ENCODE results near the gene RABIF. TPM values are rescaled to one million over a fixed set of nuclear protein-coding genes. Genes with fewer than 3 reads are reported as not detected.
"Not testable (repeated sequence)": the region's sequence is repeated elsewhere in the genome, so short reads cannot be mapped to it uniquely, and the experiment has no call there.

The RABIF gene
- total RNA-seq, 1 donor from 2014 or later = 7.0 TPM

GRCh38 chr1:202908998-202909397 lies 20.0 kb upstream of the RABIF start:
- Mint-ChIP-seq H3K27ac (no peak overlapping the region), H3K4me3 (no peak overlapping the region), H3K36me3 (peaks cover 23% of the 10 kb centered on the region), H3K4me1 (no peaks in the 10 kb centered on the region), H3K27me3 (ENCODE audit: low read depth) (no peaks in the 10 kb centered on the region), H3K9me3 (no peaks in the 10 kb centered on the region)
- TF ChIP-seq CTCF (IDR thresholded peaks at IDR 0.05; ENCODE audit: unreplicated experiment) = no peak
- no peak for DNase-seq (ENCODE audit: low spot score in 2 of 2, unreplicated experiment in 2 of 2)

DNA sequence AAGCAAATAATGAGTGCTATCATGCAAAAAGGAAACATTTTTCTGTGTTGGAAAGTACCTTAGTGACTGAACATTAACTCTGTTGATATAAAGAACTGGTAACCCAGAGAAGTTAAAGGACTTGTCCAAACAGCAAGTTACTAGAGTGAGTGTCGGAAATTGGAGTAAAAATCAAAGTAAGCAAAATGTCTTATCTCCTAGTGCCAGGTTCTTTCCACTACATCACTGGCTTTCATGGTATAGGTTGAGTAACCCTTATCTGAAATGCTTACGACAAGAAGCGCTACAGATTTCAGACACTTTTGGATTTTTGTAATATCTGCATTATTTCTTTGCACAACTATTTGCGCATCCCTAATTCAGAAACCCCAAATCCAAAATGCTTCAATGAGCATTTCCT lies 16.4 kb upstream of the RABIF start:
- Mint-ChIP-seq H3K4me1 (no peaks in the 10 kb centered on the region), H3K27ac (no peak overlapping the region), H3K36me3 (peaks cover 22% of the 10 kb centered on the region), H3K27me3 (ENCODE audit: low read depth) (no peaks in the 10 kb centered on the region), H3K9me3 (no peaks in the 10 kb centered on the region), H3K4me3 (no peak overlapping the region)
- no peak for TF ChIP-seq CTCF (IDR thresholded peaks at IDR 0.05; ENCODE audit: unreplicated experiment)
- DNase-seq (ENCODE audit: low spot score in 2 of 2, unreplicated experiment in 2 of 2) = no peak

GRCh38 chr1:202903808-202904207 lies 14.9 kb upstream of the RABIF start:
- H3K4me3 Mint-ChIP-seq; DNase-seq (ENCODE audit: low spot score in 2 of 2, unreplicated experiment in 2 of 2); H3K27ac Mint-ChIP-seq; H3K4me1 Mint-ChIP-seq; H3K9me3 Mint-ChIP-seq; H3K27me3 Mint-ChIP-seq (ENCODE audit: low read depth): not testable (repeated sequence)
- peaks cover 20% of the 10 kb centered on the region for H3K36me3 Mint-ChIP-seq

GRCh38 chr1:202901555-202901954 lies 12.6 kb upstream of the RABIF start:
- no peak for TF ChIP-seq CTCF (IDR thresholded peaks at IDR 0.05; ENCODE audit: unreplicated experiment)
- Mint-ChIP-seq H3K27ac (no peak overlapping the region), H3K4me3 (no peak overlapping the region), H3K36me3 (peaks cover 30% of the 10 kb centered on the region), H3K4me1 (no peaks in the 10 kb centered on the region), H3K9me3 (no peaks in the 10 kb centered on the region), H3K27me3 (ENCODE audit: low read depth) (no peaks in the 10 kb centered on the region)
- DNase-seq (ENCODE audit: low spot score in 2 of 2, unreplicated experiment in 2 of 2) = no peak

- Mint-ChIP-seq H3K27me3 (ENCODE audit: low read depth) (no peaks in the 10 kb centered on the region), H3K4me1 (peaks cover 11% of the 10 kb centered on the region), H3K4me3 (no peak overlapping the region), H3K27ac (no peak overlapping the region), H3K9me3 (no peaks in the 10 kb centered on the region), H3K36me3 (peaks cover 35% of the 10 kb centered on the region)
- DNase-seq (ENCODE audit: low spot score in 2 of 2, unreplicated experiment in 2 of 2) = no peak
- TF ChIP-seq CTCF (IDR thresholded peaks at IDR 0.05; ENCODE audit: unreplicated experiment) = no peak
These were observed 3.6 kb upstream of the RABIF start for GRCh38 chr1:202892501-202892900.

- Mint-ChIP-seq H3K4me1 (peaks cover 11% of the 10 kb centered on the region), H3K27me3 (ENCODE audit: low read depth) (no peaks in the 10 kb centered on the region), H3K4me3 (no peak overlapping the region), H3K9me3 (no peaks in the 10 kb centered on the region), H3K27ac (no peak overlapping the region), H3K36me3 (peaks cover 22% of the 10 kb centered on the region)
- TF ChIP-seq CTCF (IDR thresholded peaks at IDR 0.05; ENCODE audit: unreplicated experiment) = no peak
- DNase-seq (ENCODE audit: low spot score in 2 of 2, unreplicated experiment in 2 of 2) = no peak
These were observed 1.4 kb upstream of the RABIF start for GRCh38 chr1:202890392-202890791.

Measured in mesothelial cell of epicardium (in vitro differentiated cells).